ENCODE results near the gene IGF2BP2.

The IGF2BP2 gene

GRCh38 chr3:185859294-185859972 lies 34.6 kb upstream of the IGF2BP2 start:
- no peak for TF ChIP-seq CTCF (IDR thresholded peaks at IDR 0.05)

- no peak for TF ChIP-seq CTCF (IDR thresholded peaks at IDR 0.05)
Observed at GRCh38 chr3:185858502-185859225, 33.8 kb upstream of the IGF2BP2 start.

GRCh38 chr3:185857208-185857607 lies 32.4 kb upstream of the IGF2BP2 start:
- no peak for TF ChIP-seq CTCF (IDR thresholded peaks at IDR 0.05)

- TF ChIP-seq CTCF (IDR thresholded peaks at IDR 0.05) = no peak
Observed at GRCh38 chr3:185856652-185857051, 31.8 kb upstream of the IGF2BP2 start.

- TF ChIP-seq CTCF (IDR thresholded peaks at IDR 0.05) = no peak
Observed at GRCh38 chr3:185852635-185853034, 27.8 kb upstream of the IGF2BP2 start.

- TF ChIP-seq CTCF (IDR thresholded peaks at IDR 0.05) = no peak
Observed at GRCh38 chr3:185851959-185852358, 27.1 kb upstream of the IGF2BP2 start.

- no peak for TF ChIP-seq CTCF (IDR thresholded peaks at IDR 0.05)
Observed at GRCh38 chr3:185851046-185851445, 26.2 kb upstream of the IGF2BP2 start.
